Measurements from ENCODE around the gene ALK. TPM values are rescaled to one million over a fixed set of nuclear protein-coding genes. Genes with fewer than 3 reads are reported as not detected.

Gene ALK
- total and polyA plus RNA-seq, 10 of the 15 experiments (the other 5 are each of a cell fraction or from before 2014, with no cell fraction given), result 0.11 TPM; not detected in 9

DNA sequence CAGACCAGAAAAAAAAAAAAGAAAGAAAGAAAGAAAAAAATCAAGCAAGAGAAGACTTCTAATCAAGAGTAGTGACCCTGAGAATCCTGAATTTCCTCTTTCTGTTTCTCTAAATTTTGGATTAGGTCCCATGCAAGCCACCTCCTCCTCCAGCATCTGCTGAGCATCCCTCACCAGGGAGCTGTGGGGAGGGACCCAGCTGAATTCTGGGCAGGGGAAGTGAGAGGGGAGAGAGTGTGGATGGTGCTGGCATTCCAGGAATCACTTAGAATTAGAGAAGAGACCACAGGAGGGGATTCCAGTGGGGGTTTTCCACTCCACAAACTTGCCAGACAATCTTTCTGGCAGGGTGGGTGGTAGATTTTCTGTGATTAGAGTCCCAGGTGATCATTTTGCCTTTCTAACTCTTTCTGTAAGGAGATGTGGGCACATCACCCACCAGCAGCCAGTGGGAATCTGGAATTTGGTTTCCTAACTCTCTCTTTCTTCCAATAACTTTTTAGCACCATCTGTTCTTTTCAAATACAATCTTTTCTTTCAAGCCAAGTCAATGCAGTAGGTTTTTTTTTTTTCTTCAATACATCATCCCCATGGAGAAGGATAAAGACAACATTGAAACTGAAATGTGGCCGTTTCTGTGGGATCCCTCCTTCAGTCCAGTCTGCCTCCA is 526.9 kb downstream of the ALK start:
- in situ Hi-C loops (cut with MboI) (no loop called here), intact Hi-C loops (cut with micrococcal nuclease; ENCODE audit: unreplicated experiment) (no loop called here)
- DNase-seq (ENCODE audit: low read depth, low spot score) (no peak), ATAC-seq (no peak), FAIRE-seq (no peak)
- Histone ChIP-seq H4K20me1 (ENCODE audit: control insufficient read depth, insufficient read depth) (no peaks in the 10 kb centered on the region), H3K4me1 (ENCODE audit: control insufficient read depth, insufficient read depth, low read length) (no peaks in the 10 kb centered on the region), H3K79me2 (ENCODE audit: control insufficient read depth, insufficient read depth, low read length) (no peaks in the 10 kb centered on the region), H3K9me3 (replicated peaks; ENCODE audit: control insufficient read depth, insufficient read depth, low read length) (no peaks in the 10 kb centered on the region), H3K27me3 (replicated peaks in 1 of 2; ENCODE audit: control insufficient read depth in 2 of 2, insufficient read depth in 2 of 2, low read length in 1 of 2) (no peaks in the 10 kb centered on the region; a peak in 1 of 4 replicates), H3K4me3 (no peak overlapping the region), H2AFZ (ENCODE audit: control insufficient read depth, low read depth, low read length) (no peak overlapping the region), H3K9ac (ENCODE audit: control insufficient read depth, insufficient read depth, low read length) (no peak overlapping the region), H3K27ac (ENCODE audit: control insufficient read depth, insufficient read depth) (no peak overlapping the region), H3K4me2 (ENCODE audit: control insufficient read depth, insufficient read depth) (no peak overlapping the region), H3K36me3 (ENCODE audit: control insufficient read depth in 2 of 2, insufficient read depth in 2 of 2, low read length in 1 of 2) (no peaks in the 10 kb centered on the region)
- CTCF ChIA-PET, result no interaction called here
- POLR2A ChIA-PET, result no interaction called here
- TF ChIP-seq NR2C2 (IDR thresholded peaks at IDR 0.05; ENCODE audit: borderline replicate concordance, control insufficient read depth, insufficient read length, low read depth) (no peak), RFX5 (IDR thresholded peaks at IDR 0.05; ENCODE audit: low read depth, low read length) (no peak), POLR2AphosphoS2 (IDR thresholded peaks at IDR 0.05; ENCODE audit: low read depth, low read length) (no peak), ASH2L (IDR thresholded peaks at IDR 0.05; ENCODE audit: borderline replicate concordance, low read depth) (no peak), MEF2B (IDR thresholded peaks at IDR 0.05; ENCODE audit: partially characterized antibody, poor library complexity, severe bottlenecking) (no peak), HDAC2 (IDR thresholded peaks at IDR 0.05) (no peak), STAT1 (conservative IDR thresholded peaks at IDR 0.05) (no peak), ZBED1 (IDR thresholded peaks at IDR 0.05; ENCODE audit: borderline replicate concordance) (no peak), MEF2A (IDR thresholded peaks at IDR 0.05; ENCODE audit: insufficient read depth, low read depth, low read length) (no peak), TARDBP (IDR thresholded peaks at IDR 0.05; ENCODE audit: borderline replicate concordance) (no peak), ZZZ3 (IDR thresholded peaks at IDR 0.05; ENCODE audit: control insufficient read depth, insufficient read length, low read depth) (no peak), CBX5 (IDR thresholded peaks at IDR 0.05; ENCODE audit: low read depth) (no peak), EGR1 (IDR thresholded peaks at IDR 0.05; ENCODE audit: borderline replicate concordance in 1 of 2, low read depth in 2 of 2, low read length in 2 of 2) (no peak), KAT2A (conservative IDR thresholded peaks at IDR 0.05; ENCODE audit: control insufficient read depth, low read depth, low read length) (no peak), ESRRA (IDR thresholded peaks at IDR 0.05; ENCODE audit: low read length) (no peak), MTA3 (IDR thresholded peaks at IDR 0.05; ENCODE audit: borderline replicate concordance, low read length) (no peak)
- TF ChIP-seq, protein P1, sequence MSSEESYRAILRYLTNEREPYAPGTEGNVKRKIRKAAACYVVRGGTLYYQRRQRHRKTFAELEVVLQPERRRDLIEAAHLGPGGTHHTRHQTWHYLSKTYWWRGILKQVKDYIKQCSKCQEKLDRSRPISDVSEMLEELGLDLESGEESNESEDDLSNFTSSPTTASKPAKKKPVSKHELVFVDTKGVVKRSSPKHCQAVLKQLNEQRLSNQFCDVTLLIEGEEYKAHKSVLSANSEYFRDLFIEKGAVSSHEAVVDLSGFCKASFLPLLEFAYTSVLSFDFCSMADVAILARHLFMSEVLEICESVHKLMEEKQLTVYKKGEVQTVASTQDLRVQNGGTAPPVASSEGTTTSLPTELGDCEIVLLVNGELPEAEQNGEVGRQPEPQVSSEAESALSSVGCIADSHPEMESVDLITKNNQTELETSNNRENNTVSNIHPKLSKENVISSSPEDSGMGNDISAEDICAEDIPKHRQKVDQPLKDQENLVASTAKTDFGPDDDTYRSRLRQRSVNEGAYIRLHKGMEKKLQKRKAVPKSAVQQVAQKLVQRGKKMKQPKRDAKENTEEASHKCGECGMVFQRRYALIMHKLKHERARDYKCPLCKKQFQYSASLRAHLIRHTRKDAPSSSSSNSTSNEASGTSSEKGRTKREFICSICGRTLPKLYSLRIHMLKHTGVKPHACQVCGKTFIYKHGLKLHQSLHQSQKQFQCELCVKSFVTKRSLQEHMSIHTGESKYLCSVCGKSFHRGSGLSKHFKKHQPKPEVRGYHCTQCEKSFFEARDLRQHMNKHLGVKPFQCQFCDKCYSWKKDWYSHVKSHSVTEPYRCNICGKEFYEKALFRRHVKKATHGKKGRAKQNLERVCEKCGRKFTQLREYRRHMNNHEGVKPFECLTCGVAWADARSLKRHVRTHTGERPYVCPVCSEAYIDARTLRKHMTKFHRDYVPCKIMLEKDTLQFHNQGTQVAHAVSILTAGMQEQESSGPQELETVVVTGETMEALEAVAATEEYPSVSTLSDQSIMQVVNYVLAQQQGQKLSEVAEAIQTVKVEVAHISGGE (CRISPR knock-in tag; IDR thresholded peaks at IDR 0.05), result no peak
- TF ChIP-seq, protein P2, sequence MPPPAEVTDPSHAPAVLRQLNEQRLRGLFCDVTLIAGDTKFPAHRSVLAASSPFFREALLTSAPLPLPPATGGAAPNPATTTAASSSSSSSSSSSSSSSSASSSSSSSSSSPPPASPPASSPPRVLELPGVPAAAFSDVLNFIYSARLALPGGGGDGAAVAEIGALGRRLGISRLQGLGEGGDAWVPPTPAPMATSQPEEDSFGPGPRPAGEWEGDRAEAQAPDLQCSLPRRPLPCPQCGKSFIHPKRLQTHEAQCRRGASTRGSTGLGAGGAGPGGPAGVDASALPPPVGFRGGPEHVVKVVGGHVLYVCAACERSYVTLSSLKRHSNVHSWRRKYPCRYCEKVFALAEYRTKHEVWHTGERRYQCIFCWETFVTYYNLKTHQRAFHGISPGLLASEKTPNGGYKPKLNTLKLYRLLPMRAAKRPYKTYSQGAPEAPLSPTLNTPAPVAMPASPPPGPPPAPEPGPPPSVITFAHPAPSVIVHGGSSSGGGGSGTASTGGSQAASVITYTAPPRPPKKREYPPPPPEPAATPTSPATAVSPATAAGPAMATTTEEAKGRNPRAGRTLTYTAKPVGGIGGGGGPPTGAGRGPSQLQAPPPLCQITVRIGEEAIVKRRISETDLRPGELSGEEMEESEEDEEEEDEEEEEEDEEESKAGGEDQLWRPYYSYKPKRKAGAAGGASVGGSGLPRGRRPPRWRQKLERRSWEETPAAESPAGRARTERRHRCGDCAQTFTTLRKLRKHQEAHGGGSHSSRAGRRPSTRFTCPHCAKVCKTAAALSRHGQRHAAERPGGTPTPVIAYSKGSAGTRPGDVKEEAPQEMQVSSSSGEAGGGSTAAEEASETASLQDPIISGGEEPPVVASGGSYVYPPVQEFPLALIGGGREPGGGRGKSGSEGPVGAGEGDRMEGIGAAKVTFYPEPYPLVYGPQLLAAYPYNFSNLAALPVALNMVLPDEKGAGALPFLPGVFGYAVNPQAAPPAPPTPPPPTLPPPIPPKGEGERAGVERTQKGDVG (CRISPR knock-in tag; IDR thresholded peaks at IDR 0.05), result no peak
- BruUV-seq (replicated peaks), result no TSS peak
- RAD21 ChIA-PET (ENCODE audit: unreplicated experiment), result no interaction called here
- WGBS (ENCODE audit: insufficient coverage, insufficient replicate concordance, low lambda C conversion rate, missing lambda C conversion rate), result 0% methylated on average over 1 of the region's 1 CpG
- SMC1A ChIA-PET (ENCODE audit: uncharacterized antibody, unreplicated experiment), result no interaction called here

Data from GM12878 (cell line).